Esophagus muscularis mucosa (tissue), 4 donors: ENCODE data around the gene GPM6B.

Experiments
- EP300 ChIP-seq: sonication (generic); formaldehyde crosslinking; IDR thresholded peaks from one replicate; pipeline ENCODE4 v1.6.1; 2017; ENCODE audit warnings: antibody characterized with exemption
- POLR2A ChIP-seq: fragments of 450-650 bp; IDR thresholded peaks from one replicate; pipeline ENCODE4 v1.6.1; 2017; ENCODE audit warnings: antibody characterized with exemption, moderate library complexity, mild to moderate bottlenecking, low read depth
- POLR2AphosphoS5 ChIP-seq, 2 donors: sonication (generic); formaldehyde crosslinking; IDR thresholded peaks; one replicate each; pipeline ENCODE4 v1.6.1; 2017; ENCODE audit warnings: antibody characterized with exemption in 2 of 2
- TF ChIP-seq, protein P1 (sequence below), 3 experiments: fragments of 200-600 bp in 2 of 3; fragments of 450-650 bp in 1 of 3; sonication (generic) in 2 of 3; IDR thresholded peaks; one replicate each; pipeline ENCODE4 v1.5.1; 2017 to 2019; ENCODE audit warnings: antibody characterized with exemption in 3 of 3, mild to moderate bottlenecking in 2 of 3, moderate library complexity in 1 of 3

DNA sequence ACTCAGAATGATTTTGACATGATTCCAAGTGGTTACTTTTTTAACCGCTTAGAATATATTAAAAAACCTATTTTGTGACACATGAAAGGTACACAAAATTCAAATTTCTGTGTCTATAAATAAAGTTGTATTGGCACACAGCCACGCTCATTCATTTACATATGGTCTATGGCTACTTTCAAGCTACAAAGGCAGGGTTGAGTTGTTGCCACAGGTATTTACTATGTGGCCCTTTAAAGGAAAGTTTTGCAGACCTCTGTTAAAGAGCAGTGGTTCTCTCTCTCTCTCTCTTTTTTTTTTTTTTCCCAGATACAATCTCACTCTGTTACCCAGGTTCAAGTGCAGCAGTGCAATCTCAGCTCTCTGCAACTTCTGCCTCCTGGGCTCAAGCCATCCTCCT is 23.0 kb downstream of the GPM6B start:
- TF ChIP-seq, protein P1, sequence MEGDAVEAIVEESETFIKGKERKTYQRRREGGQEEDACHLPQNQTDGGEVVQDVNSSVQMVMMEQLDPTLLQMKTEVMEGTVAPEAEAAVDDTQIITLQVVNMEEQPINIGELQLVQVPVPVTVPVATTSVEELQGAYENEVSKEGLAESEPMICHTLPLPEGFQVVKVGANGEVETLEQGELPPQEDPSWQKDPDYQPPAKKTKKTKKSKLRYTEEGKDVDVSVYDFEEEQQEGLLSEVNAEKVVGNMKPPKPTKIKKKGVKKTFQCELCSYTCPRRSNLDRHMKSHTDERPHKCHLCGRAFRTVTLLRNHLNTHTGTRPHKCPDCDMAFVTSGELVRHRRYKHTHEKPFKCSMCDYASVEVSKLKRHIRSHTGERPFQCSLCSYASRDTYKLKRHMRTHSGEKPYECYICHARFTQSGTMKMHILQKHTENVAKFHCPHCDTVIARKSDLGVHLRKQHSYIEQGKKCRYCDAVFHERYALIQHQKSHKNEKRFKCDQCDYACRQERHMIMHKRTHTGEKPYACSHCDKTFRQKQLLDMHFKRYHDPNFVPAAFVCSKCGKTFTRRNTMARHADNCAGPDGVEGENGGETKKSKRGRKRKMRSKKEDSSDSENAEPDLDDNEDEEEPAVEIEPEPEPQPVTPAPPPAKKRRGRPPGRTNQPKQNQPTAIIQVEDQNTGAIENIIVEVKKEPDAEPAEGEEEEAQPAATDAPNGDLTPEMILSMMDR (IDR thresholded peaks at IDR 0.05): no peak
- TF ChIP-seq EP300 (no peak), POLR2A (no peak), POLR2AphosphoS5 (IDR thresholded peaks at IDR 0.05) (no peak)
